Stimulated activated CD8-positive, alpha-beta memory T cell treated with anti-CD3 and anti-CD28 coated beads, Interleukin-4, amount 100 ng/mL, for 48 hours (primary cell): Measurements from ENCODE around the gene OBSCN.
"Not testable (repeated sequence)": the region's sequence is repeated elsewhere in the genome, so short reads cannot be mapped to it uniquely, and the experiment has no call there.

Experiments
- DNase-seq: peaks from one replicate; pipeline ENCODE4 v3.0.0-alpha.2; 2020

Gene OBSCN

GRCh38 chr1:228214921-228215662, 7.2 kb downstream of the OBSCN start:
- no peak for DNase-seq

- no peak for DNase-seq
Observed at GRCh38 chr1:228215663-228216116, 7.8 kb downstream of the OBSCN start.

GRCh38 chr1:228216371-228217320, 8.8 kb downstream of the OBSCN start:
- DNase-seq = no peak

- DNase-seq = no peak
Observed at GRCh38 chr1:228217551-228218344, 9.9 kb downstream of the OBSCN start.

- DNase-seq = no peak
Observed at GRCh38 chr1:228218513-228219244, 10.8 kb downstream of the OBSCN start.

GRCh38 chr1:228219245-228219961, 11.6 kb downstream of the OBSCN start:
- DNase-seq = no peak

GRCh38 chr1:228219962-228220780, 12.3 kb downstream of the OBSCN start:
- no peak for DNase-seq

GRCh38 chr1:228221097-228221496, 13.3 kb downstream of the OBSCN start:
- DNase-seq = not testable (repeated sequence)

- DNase-seq = no peak
Observed at GRCh38 chr1:228222548-228222947, 14.7 kb downstream of the OBSCN start.

GRCh38 chr1:228224198-228225164, 16.6 kb downstream of the OBSCN start:
- DNase-seq = no peak

- no peak for DNase-seq
Observed at GRCh38 chr1:228225165-228225710, 17.4 kb downstream of the OBSCN start.

- DNase-seq = no peak
Observed at GRCh38 chr1:228225740-228226139, 17.9 kb downstream of the OBSCN start.

- no peak for DNase-seq
Observed at GRCh38 chr1:228226141-228226874, 18.5 kb downstream of the OBSCN start.

GRCh38 chr1:228226956-228227791, 19.3 kb downstream of the OBSCN start:
- no peak for DNase-seq

- DNase-seq = not testable (repeated sequence)
Observed at GRCh38 chr1:228228147-228228546, 20.3 kb downstream of the OBSCN start.

- DNase-seq = no peak
Observed at GRCh38 chr1:228228601-228229074, 20.8 kb downstream of the OBSCN start.

- no peak for DNase-seq
Observed at GRCh38 chr1:228231189-228231588, 23.3 kb downstream of the OBSCN start.
